Esophagus squamous epithelium (tissue), 5 donors: ENCODE measurements around the gene RAMP3. TPM values are rescaled to one million over a fixed set of nuclear protein-coding genes. Genes with fewer than 3 reads are reported as not detected.

Experiments used
- DNase-seq: peaks from one replicate; lab custom pipeline; 2025; lab: John Stamatoyannopoulos, UW
- H3K27ac ChIP-seq, 4 donors: fragments of 200-600 bp; sonication (generic); one replicate each; pipeline ENCODE4 v1.5.1; 2016 to 2019; ENCODE audit warnings: mild to moderate bottlenecking in 1 of 4
- H3K27me3 ChIP-seq, 4 donors: fragments of 200-600 bp; sonication (generic); 1 replicate in 3 of 4; 2 replicates in 1 of 4; pipeline versions ENCODE4 v1.5.1 to v1.6.0; 2017 to 2021; ENCODE audit warnings: antibody characterized with exemption in 1 of 4
- H3K36me3 ChIP-seq, 3 donors: fragments of 200-600 bp; sonication (generic); one replicate each; pipeline ENCODE4 v1.5.1; 2016 to 2019
- H3K4me1 ChIP-seq, 3 donors: fragments of 200-600 bp; sonication (generic); one replicate each; pipeline ENCODE4 v1.5.1; 2017 to 2019
- H3K4me3 ChIP-seq, 4 donors: fragments of 200-600 bp; sonication (generic); 1 replicate in 3 of 4; 2 replicates in 1 of 4; pipeline ENCODE4 v1.5.1; 2016 to 2019; ENCODE audit warnings: mild to moderate bottlenecking in 2 of 4, moderate library complexity in 1 of 4
- H3K9me3 ChIP-seq, 3 donors: fragments of 200-600 bp; sonication (generic); one replicate each; pipeline ENCODE4 v1.5.1; 2016 to 2019
- POLR2A ChIP-seq, 4 donors: fragments of 450-650 bp; IDR thresholded peaks; one replicate each; pipeline ENCODE4 v1.6.1; 2017; ENCODE audit warnings: antibody characterized with exemption in 4 of 4, mild to moderate bottlenecking in 4 of 4, moderate library complexity in 3 of 4
- WGBS, 2 donors: methylation state at CpG; one replicate each; pipeline ENCODE4 v1.1.5; 2018; 5-methylcytosine and 5-hydroxymethylcytosine counted together
- intact Hi-C: fragments of 100-400 bp; cut with DNase I; formaldehyde crosslinking; loops from one replicate; pipeline ENCODE4 v1.15.0; 2022
- total RNA-seq, 4 donors: library from RNA; depleted of rRNA; stranded (reverse); fragments of >200 nt; gene quantifications; one replicate each; pipeline ENCODE4 v1.1.0, GENCODE V29; 2016
- TF ChIP-seq, protein P1 (sequence below), 6 experiments: fragments of 450-650 bp in 4 of 6; fragments of 200-600 bp in 2 of 6; sonication (generic) in 2 of 6; IDR thresholded peaks; one replicate each; pipeline ENCODE4 v1.5.1; 2016 to 2019; ENCODE audit warnings: antibody characterized with exemption in 6 of 6, mild to moderate bottlenecking in 4 of 6, moderate library complexity in 4 of 6
- donor health status: DM: yes; HTN: yes; CAD: no.

Gene RAMP3
- total RNA-seq, 4 donors from 2014 or later = 7.1 to 35.9 (median 13.2) TPM

- WGBS, 2 donors = 41 to 54% methylated on average over 3 to 4 of the region's 4 CpGs
- intact Hi-C loops = no loop called here
- TF ChIP-seq, protein P1, sequence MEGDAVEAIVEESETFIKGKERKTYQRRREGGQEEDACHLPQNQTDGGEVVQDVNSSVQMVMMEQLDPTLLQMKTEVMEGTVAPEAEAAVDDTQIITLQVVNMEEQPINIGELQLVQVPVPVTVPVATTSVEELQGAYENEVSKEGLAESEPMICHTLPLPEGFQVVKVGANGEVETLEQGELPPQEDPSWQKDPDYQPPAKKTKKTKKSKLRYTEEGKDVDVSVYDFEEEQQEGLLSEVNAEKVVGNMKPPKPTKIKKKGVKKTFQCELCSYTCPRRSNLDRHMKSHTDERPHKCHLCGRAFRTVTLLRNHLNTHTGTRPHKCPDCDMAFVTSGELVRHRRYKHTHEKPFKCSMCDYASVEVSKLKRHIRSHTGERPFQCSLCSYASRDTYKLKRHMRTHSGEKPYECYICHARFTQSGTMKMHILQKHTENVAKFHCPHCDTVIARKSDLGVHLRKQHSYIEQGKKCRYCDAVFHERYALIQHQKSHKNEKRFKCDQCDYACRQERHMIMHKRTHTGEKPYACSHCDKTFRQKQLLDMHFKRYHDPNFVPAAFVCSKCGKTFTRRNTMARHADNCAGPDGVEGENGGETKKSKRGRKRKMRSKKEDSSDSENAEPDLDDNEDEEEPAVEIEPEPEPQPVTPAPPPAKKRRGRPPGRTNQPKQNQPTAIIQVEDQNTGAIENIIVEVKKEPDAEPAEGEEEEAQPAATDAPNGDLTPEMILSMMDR (IDR thresholded peaks at IDR 0.05) = no peak
- no peak for TF ChIP-seq POLR2A (IDR thresholded peaks at IDR 0.05)
- Histone ChIP-seq H3K9me3 (no peaks in the 10 kb centered on the region), H3K27me3 (peaks cover 0 to 33% (median 0%) of the 10 kb centered on the region in 4 donors), H3K36me3 (no peaks in the 10 kb centered on the region), H3K27ac (peak overlapping the region in 1 of 4 donors; percentile 19), H3K4me1 (no peaks in the 10 kb centered on the region), H3K4me3 (no peak overlapping the region)
- DNase-seq = no peak
Observed at GRCh38 chr7:45211066-45211465, 53.5 kb downstream of the RAMP3 start.

- no peak overlapping the region for H3K4me3 ChIP-seq
- intact Hi-C loops = no loop called here
- no peak for DNase-seq
- peaks cover 0 to 42% (median 0%) of the 10 kb centered on the region in 4 donors for H3K27me3 ChIP-seq
- no peak for TF ChIP-seq POLR2A (IDR thresholded peaks at IDR 0.05)
- TF ChIP-seq, protein P1 (IDR thresholded peaks at IDR 0.05) = no peak
- no peaks in the 10 kb centered on the region for H3K9me3 ChIP-seq
- no peaks in the 10 kb centered on the region for H3K36me3 ChIP-seq
- H3K27ac ChIP-seq = peak overlapping the region in 2 of 4 donors; percentile 19 to 47
- no peaks in the 10 kb centered on the region for H3K4me1 ChIP-seq
- WGBS, 2 donors = 85 to 100% methylated on average over 1 to 2 of the region's 2 CpGs
Observed at GRCh38 chr7:45211958-45212357, 54.4 kb downstream of the RAMP3 start.

DNA sequence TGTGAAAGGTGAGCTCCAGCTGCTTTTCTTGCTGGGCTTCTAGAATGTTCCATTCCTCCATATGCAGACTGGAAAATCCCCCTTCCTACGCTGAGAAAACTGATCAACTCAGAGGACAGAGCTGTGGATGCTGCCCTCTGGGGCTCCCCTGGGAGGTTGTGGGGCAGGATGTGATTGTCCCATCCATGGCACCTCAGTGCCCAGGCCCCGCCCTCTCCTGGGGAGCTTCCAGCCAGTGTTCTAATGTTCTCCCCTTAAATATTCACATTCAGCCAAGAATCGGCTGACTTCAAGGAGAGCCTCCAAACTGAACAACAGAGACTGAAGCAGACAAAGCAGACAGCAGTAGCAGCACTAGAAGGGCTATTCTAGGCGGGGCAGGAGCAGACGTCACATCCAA, 55.0 kb downstream of the RAMP3 start:
- Histone ChIP-seq H3K27me3 (peaks cover 0 to 49% (median 0%) of the 10 kb centered on the region in 4 donors), H3K9me3 (no peaks in the 10 kb centered on the region), H3K4me1 (no peaks in the 10 kb centered on the region), H3K36me3 (no peaks in the 10 kb centered on the region), H3K4me3 (no peak overlapping the region), H3K27ac (no peak overlapping the region)
- WGBS, 2 donors = 74% methylated on average over 2 of the region's 5 CpGs; no CpG with 5 or more reads in 1 of the 2 donors
- no peak for DNase-seq
- intact Hi-C loops = no loop called here
- TF ChIP-seq, protein P1 (IDR thresholded peaks at IDR 0.05) = no peak
- TF ChIP-seq POLR2A (IDR thresholded peaks at IDR 0.05) = no peak

- TF ChIP-seq, protein P1 (IDR thresholded peaks at IDR 0.05) = no peak
- TF ChIP-seq POLR2A (IDR thresholded peaks at IDR 0.05) = no peak
- intact Hi-C loops = no loop called here
- Histone ChIP-seq H3K36me3 (no peaks in the 10 kb centered on the region), H3K9me3 (no peaks in the 10 kb centered on the region), H3K4me3 (no peak overlapping the region), H3K27ac (no peak overlapping the region), H3K27me3 (peaks cover 0 to 51% (median 0%) of the 10 kb centered on the region in 4 donors), H3K4me1 (no peaks in the 10 kb centered on the region)
- no peak for DNase-seq
- 27 to 29% methylated on average over 3 to 7 of the region's 8 CpGs for WGBS, 2 donors
Observed at GRCh38 chr7:45215601-45216062, 58.0 kb downstream of the RAMP3 start.

GRCh38 chr7:45216181-45216580, 58.6 kb downstream of the RAMP3 start:
- no peak for DNase-seq
- WGBS, 2 donors = 20 to 60% methylated on average over 1 of the region's 7 CpGs
- intact Hi-C loops = no loop called here

More at GRCh38 chr7:45216181-45216580, 58.6 kb downstream of the RAMP3 start:
- no peak overlapping the region for H3K27ac ChIP-seq
- no peak overlapping the region for H3K4me3 ChIP-seq
- H3K9me3 ChIP-seq = no peaks in the 10 kb centered on the region
- TF ChIP-seq, protein P1 (IDR thresholded peaks at IDR 0.05) = no peak
- TF ChIP-seq POLR2A (IDR thresholded peaks at IDR 0.05) = no peak
- no peaks in the 10 kb centered on the region for H3K36me3 ChIP-seq
- H3K27me3 ChIP-seq = peaks cover 0 to 51% (median 0%) of the 10 kb centered on the region in 4 donors
- no peaks in the 10 kb centered on the region for H3K4me1 ChIP-seq
